Omental fat pad (tissue), 4 donors: Measurements from ENCODE around the gene SNF8. TPM values are rescaled to one million over a fixed set of nuclear protein-coding genes. Genes with fewer than 3 reads are reported as not detected.

ENCODE experiments used
- ATAC-seq: fragments of 150-250 bp; one replicate; pipeline ENCODE4 v1.9.1; 2016; ENCODE audit warnings: mild to moderate bottlenecking, moderate library complexity; ENCODE audit not compliant: low FRiP score
- DNase-seq: peaks from one replicate; pipeline ENCODE4 v3.0.0-alpha.2; 2019; ENCODE audit warnings: low spot score
- total RNA-seq, 4 donors: library from RNA; depleted of rRNA; stranded (reverse); fragments of >200 nt; gene quantifications; one replicate each; pipeline ENCODE4 v1.1.0, GENCODE V29; 2016
- TF ChIP-seq, protein P1 (sequence below), 3 donors: fragments of 450-650 bp; IDR thresholded peaks; one replicate each; pipeline ENCODE4 v1.5.1; 2016 to 2017; ENCODE audit warnings: antibody characterized with exemption in 3 of 3, mild to moderate bottlenecking in 3 of 3, moderate library complexity in 2 of 3

SNF8 gene
- total RNA-seq, 4 donors from 2014 or later, result 64.0 to 91.9 (median 76.8) TPM

DNA sequence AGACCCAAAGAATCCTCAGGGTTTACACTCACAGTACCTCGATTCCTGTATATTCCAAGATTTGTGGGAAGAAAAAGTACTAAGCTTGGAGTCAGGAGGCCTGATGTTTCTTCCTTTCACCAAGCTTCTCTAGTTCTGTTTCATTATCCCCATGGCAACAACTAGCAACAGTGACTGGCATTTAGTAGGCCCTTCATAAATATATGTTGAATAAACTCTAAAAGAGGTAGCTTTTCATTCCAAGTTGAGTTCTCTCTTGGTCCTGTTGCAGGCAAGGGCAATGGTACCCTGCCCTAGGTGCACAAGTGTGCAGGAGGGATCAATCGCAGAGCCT is 37.0 kb downstream of the SNF8 start:
- no peak for DNase-seq
- ATAC-seq, result no peak

DNA sequence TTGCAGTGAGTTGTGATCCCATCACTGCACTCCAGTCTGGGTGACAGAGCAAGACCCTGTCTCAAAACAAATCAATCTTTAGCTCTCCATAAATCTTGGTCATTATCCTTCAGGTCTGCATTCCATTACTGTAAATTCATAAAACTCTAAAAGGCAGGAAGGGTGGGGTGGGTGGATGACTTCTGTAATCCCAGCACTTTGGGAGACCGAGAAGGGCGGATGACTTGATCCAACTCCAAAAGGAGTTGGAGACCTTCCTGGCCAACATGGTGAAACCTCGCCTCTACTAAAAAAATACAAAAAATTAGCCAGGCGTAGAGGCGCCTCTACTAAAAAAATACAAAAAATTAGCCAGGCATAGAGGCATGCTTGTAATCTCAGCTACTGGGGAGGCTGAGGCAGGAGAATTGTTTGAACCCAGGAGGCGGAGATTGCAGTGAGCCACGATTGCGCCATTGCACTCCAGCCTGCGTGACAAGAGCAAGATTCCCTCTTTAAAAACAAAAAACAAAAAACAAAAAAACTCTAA is 38.6 kb downstream of the SNF8 start:
- no peak for DNase-seq
- ATAC-seq, result no peak

More for the DNA sequence above, 37.0 kb downstream of the SNF8 start:
- TF ChIP-seq, protein P1, sequence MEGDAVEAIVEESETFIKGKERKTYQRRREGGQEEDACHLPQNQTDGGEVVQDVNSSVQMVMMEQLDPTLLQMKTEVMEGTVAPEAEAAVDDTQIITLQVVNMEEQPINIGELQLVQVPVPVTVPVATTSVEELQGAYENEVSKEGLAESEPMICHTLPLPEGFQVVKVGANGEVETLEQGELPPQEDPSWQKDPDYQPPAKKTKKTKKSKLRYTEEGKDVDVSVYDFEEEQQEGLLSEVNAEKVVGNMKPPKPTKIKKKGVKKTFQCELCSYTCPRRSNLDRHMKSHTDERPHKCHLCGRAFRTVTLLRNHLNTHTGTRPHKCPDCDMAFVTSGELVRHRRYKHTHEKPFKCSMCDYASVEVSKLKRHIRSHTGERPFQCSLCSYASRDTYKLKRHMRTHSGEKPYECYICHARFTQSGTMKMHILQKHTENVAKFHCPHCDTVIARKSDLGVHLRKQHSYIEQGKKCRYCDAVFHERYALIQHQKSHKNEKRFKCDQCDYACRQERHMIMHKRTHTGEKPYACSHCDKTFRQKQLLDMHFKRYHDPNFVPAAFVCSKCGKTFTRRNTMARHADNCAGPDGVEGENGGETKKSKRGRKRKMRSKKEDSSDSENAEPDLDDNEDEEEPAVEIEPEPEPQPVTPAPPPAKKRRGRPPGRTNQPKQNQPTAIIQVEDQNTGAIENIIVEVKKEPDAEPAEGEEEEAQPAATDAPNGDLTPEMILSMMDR (IDR thresholded peaks at IDR 0.05), result no peak

DNA sequence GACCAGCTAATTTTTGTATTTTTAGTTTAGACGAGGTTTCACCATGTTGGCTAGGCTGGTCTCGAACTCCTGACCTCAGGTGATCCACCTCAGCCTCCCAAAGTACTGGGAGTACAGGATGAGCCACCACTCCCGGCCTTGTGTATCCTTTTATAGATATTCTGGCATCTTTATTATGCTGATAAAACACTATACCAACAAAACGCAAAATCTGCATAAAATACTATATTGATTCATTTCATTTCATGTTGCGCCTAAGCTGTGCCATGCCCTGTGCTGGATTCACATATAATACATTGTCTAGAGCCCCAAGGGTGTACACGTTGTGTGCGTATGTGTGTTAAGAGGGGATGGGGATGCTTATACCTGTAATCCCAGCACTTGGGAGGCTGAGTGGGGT is 40.2 kb downstream of the SNF8 start:
- TF ChIP-seq, protein P1 (IDR thresholded peaks at IDR 0.05), result no peak
- ATAC-seq (no peak), DNase-seq (no peak)

More for the DNA sequence above, 38.6 kb downstream of the SNF8 start:
- TF ChIP-seq, protein P1 (IDR thresholded peaks at IDR 0.05), result no peak

DNA sequence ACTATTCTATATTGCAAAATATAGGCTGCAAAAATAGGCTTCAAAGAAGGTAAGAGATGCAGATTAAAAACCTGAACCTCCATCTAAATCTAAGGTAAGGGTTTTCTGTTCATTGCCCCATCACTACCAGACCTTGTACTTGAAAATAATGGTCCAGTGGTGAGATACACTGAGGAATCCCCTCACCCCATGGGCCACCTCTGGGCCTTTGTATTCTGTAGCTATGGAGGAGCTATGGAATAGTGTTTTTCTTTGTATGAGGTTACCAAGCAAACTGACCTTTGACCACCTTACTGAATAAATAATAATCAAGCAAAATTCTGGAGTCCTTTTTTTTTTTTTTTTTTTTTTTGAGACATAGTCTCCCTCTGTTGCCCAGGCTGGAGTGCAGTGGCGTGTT is 41.2 kb downstream of the SNF8 start:
- ATAC-seq, result no peak
- DNase-seq, result no peak
- TF ChIP-seq, protein P1 (IDR thresholded peaks at IDR 0.05), result no peak

DNA sequence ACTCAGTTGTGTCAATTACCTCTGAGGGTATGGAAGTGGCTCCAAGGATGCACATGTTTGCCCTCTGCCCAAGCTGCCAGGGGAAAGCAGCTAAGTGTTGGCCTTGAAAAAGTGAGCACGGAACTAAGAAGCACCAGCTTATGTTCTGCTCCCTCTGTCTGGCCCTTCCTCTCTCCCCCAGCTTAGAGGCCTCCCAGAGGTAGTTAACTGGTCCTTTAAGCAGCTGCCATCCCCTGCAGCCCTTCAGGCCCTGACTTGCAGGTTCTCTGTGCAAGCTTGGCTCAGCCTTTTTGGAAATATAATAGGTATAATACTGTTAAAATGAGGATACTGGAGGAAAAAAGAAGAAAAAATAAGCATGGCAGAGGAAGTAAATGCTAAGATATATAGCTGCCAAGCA is 43.4 kb downstream of the SNF8 start:
- ATAC-seq, result no peak
- no peak for DNase-seq

DNA sequence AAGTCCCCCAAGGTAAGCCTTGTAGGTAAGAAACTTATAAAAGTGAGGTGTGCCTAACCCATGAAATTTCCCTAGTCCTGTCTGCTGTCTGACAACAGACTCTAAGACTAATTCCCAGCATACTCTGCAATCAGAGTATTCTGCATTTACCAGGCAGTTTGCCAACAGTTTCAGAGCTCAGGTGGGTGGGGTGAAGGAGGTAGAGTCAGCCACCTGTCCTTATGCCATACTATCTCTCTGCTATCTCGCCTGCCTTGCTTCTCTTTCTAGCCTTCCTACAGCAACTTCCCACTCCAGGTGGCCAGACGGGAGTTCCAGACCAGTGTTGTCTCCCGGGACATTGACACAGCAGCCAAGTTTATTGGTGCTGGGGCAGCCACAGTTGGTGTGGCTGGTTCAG is 49.8 kb downstream of the SNF8 start:
- ATAC-seq (no peak), DNase-seq (no peak)
- TF ChIP-seq, protein P1 (IDR thresholded peaks at IDR 0.05), result no peak

More for the DNA sequence above, 43.4 kb downstream of the SNF8 start:
- TF ChIP-seq, protein P1 (IDR thresholded peaks at IDR 0.05), result no peak

DNA sequence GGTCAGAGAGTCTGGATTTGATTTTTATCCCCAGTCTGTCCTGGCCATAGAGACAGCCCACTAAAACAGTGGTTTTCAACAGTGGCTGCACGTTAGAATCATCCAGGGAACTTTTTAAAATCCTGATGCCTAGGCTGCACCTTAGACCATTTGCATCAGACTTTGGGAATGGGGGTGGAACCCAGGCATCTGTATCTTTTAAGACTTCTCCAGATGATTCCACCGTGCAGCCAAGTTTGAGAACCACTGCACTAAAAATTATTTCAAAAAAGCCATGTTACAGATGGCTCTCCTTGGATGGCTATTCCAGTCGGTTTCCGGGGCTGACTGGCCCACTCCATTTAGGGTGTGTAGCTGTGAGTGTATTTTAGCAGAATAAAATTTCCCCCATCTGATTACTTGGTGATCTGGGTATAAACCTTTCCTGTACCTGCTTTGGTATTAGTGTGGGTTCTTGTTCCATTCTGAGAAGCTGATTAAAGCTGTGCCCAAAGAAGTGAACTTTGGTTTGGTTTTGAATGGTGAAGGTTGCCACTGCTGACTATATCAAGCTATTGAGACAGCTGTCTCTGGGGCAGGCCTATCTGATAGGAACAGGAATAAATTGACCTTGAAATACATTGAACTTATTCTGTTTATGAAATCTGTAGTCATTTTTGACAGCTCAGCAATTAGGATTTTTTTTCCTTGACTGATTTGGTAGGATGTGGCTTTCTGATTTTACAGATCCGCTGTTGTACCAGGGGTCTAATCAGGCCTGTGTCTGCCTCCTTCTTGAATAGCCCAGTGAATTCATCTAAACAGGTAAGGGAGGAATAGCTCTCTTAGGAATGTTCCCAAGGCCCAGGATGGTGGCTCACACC is 50.8 kb downstream of the SNF8 start:
- DNase-seq (no peak), ATAC-seq (no peak)
- TF ChIP-seq, protein P1 (IDR thresholded peaks at IDR 0.05), result no peak
